ENCODE results near the gene GJA9.

The GJA9 gene

GRCh38 chr1:38905985-38906384, 24.6 kb upstream of the GJA9 start:
- TF ChIP-seq CTBP1 (IDR thresholded peaks at IDR 0.05; ENCODE audit: borderline replicate concordance) (no peak), ARNT (IDR thresholded peaks at IDR 0.05) (no peak), SP1 (IDR thresholded peaks at IDR 0.05) (no peak), FOXM1 (IDR thresholded peaks at IDR 0.05; ENCODE audit: borderline replicate concordance) (no peak)
- DNase-seq (ENCODE audit: extremely low spot score) = no peak
- POLR2A ChIA-PET = no interaction called here
- CTCF ChIA-PET = no interaction called here

DNA sequence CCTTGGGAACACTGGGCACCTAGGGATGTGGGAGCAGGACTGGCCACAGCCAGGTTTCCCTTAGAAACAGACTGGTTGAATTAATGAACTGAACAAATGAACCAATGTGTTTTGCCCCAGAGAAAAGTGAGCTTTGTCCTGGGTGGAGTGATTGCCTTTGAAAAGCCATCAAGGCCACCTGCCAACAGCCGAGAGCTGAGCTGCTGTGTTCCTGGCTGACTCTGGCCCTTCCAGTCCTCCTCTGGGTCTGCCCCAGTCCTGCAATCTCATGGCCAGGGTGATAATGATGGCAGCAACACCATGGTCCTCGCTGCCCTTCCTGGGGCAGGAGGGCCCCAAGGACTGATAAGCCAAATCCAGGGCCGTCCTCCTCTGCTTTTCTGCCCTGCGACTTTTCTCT, 18.2 kb upstream of the GJA9 start:
- POLR2A ChIA-PET = no interaction called here
- no peak for DNase-seq (ENCODE audit: extremely low spot score)
- CTCF ChIA-PET = no interaction called here
- TF ChIP-seq FOXM1 (IDR thresholded peaks at IDR 0.05; ENCODE audit: borderline replicate concordance) = no peak
- TF ChIP-seq ELF4 (IDR thresholded peaks at IDR 0.05) = no peak
- TF ChIP-seq CTBP1 (IDR thresholded peaks at IDR 0.05; ENCODE audit: borderline replicate concordance) = no peak
- TF ChIP-seq ARNT (IDR thresholded peaks at IDR 0.05) = no peak
- no peak for TF ChIP-seq BHLHE40 (IDR thresholded peaks at IDR 0.05; ENCODE audit: borderline replicate concordance)

DNA sequence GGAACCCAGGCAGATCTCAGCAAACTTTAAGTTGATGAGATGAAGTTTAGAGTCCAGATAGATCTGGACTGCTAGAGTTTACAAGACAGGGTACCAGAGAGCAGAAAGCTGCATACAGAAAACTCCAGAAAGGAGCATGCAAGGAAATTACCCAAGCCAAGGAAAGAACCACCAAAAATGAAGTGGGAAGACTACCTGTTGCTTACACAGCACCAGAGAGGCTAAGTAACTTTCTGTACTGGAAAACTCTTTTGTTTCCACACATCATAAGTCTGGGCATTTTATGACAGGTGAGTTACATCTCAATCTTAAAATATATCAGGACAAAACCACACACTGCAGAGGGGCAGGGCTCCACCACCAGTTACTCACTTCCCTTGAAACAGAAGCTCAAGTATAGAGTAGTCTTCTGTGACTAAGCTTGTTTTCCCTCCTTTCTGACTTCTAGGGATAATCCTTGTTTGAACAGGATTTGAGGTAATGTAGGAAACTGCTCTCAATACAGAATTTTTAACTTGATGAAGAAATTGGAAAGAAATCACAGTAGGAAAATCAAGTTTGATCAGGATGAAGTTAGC, 17.4 kb upstream of the GJA9 start:
- CTCF ChIA-PET = no interaction called here
- POLR2A ChIA-PET = no interaction called here

GRCh38 chr1:38896169-38896568, 14.8 kb upstream of the GJA9 start:
- no peak for TF ChIP-seq FOXA1 (IDR thresholded peaks at IDR 0.05)
- TF ChIP-seq, protein P1, sequence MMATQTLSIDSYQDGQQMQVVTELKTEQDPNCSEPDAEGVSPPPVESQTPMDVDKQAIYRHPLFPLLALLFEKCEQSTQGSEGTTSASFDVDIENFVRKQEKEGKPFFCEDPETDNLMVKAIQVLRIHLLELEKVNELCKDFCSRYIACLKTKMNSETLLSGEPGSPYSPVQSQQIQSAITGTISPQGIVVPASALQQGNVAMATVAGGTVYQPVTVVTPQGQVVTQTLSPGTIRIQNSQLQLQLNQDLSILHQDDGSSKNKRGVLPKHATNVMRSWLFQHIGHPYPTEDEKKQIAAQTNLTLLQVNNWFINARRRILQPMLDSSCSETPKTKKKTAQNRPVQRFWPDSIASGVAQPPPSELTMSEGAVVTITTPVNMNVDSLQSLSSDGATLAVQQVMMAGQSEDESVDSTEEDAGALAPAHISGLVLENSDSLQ (IDR thresholded peaks at IDR 0.05) = no peak
- TF ChIP-seq FOXK2 (IDR thresholded peaks at IDR 0.05) = no peak
- TF ChIP-seq CTBP1 (IDR thresholded peaks at IDR 0.05; ENCODE audit: borderline replicate concordance) = no peak
- no peak for TF ChIP-seq L3MBTL2 (conservative IDR thresholded peaks at IDR 0.05)
- TF ChIP-seq ELF4 (IDR thresholded peaks at IDR 0.05) = no peak
- ChIA-PET POLR2A (no interaction called here), CTCF (no interaction called here)
- DNase-seq (ENCODE audit: extremely low spot score) = no peak

More for the DNA sequence above, 17.4 kb upstream of the GJA9 start:
- no peak for DNase-seq (ENCODE audit: extremely low spot score)
- TF ChIP-seq ARNT (IDR thresholded peaks at IDR 0.05) = no peak
- TF ChIP-seq SUZ12 (IDR thresholded peaks at IDR 0.05) = no peak
- no peak for TF ChIP-seq FOXK2 (IDR thresholded peaks at IDR 0.05)
- TF ChIP-seq SP1 (IDR thresholded peaks at IDR 0.05) = no peak
- TF ChIP-seq ELF4 (IDR thresholded peaks at IDR 0.05) = no peak
- TF ChIP-seq BHLHE40 (IDR thresholded peaks at IDR 0.05; ENCODE audit: borderline replicate concordance) = no peak
- no peak for TF ChIP-seq L3MBTL2 (conservative IDR thresholded peaks at IDR 0.05)
- TF ChIP-seq, protein P1 (IDR thresholded peaks at IDR 0.05) = no peak

- no peak for DNase-seq (ENCODE audit: extremely low spot score)
- POLR2A ChIA-PET = interaction anchor here (0.9 kb wide), 1 partner anchor 20 kb away, joined by 3 read pairs; no protein-coding TSS in a partner anchor
- CTCF ChIA-PET = no interaction called here
- TF ChIP-seq, protein P1 (IDR thresholded peaks at IDR 0.05) = no peak
- TF ChIP-seq L3MBTL2 (conservative IDR thresholded peaks at IDR 0.05) (no peak), FOXM1 (IDR thresholded peaks at IDR 0.05; ENCODE audit: borderline replicate concordance) (no peak), BHLHE40 (IDR thresholded peaks at IDR 0.05; ENCODE audit: borderline replicate concordance) (no peak)
These were observed 11.6 kb upstream of the GJA9 start for GRCh38 chr1:38892976-38893375.

GRCh38 chr1:38891753-38892152, 10.4 kb upstream of the GJA9 start:
- peak; percentile 31 for DNase-seq (ENCODE audit: extremely low spot score)
- TF ChIP-seq NFRKB (IDR thresholded peaks at IDR 0.05) (no peak), CTBP1 (IDR thresholded peaks at IDR 0.05; ENCODE audit: borderline replicate concordance) (no peak), TARDBP (IDR thresholded peaks at IDR 0.05) (no peak), ARNT (IDR thresholded peaks at IDR 0.05) (no peak), FOXK2 (IDR thresholded peaks at IDR 0.05) (no peak), SUZ12 (IDR thresholded peaks at IDR 0.05) (no peak), LEF1 (IDR thresholded peaks at IDR 0.05; ENCODE audit: borderline replicate concordance) (no peak), FOXA1 (IDR thresholded peaks at IDR 0.05) (no peak), SP1 (IDR thresholded peaks at IDR 0.05) (no peak), ZNF384 (IDR thresholded peaks at IDR 0.05) (no peak), L3MBTL2 (conservative IDR thresholded peaks at IDR 0.05) (no peak), FOXM1 (IDR thresholded peaks at IDR 0.05; ENCODE audit: borderline replicate concordance) (no peak), BHLHE40 (IDR thresholded peaks at IDR 0.05; ENCODE audit: borderline replicate concordance) (no peak), ELF4 (IDR thresholded peaks at IDR 0.05) (no peak)
- TF ChIP-seq, protein P1 (IDR thresholded peaks at IDR 0.05) = no peak
- ChIA-PET POLR2A (interaction anchor here (0.9 kb wide), 1 partner anchor 19 kb away, joined by 3 read pairs; no protein-coding TSS in a partner anchor), CTCF (no interaction called here)

GRCh38 chr1:38889589-38889988, 8.2 kb upstream of the GJA9 start:
- ChIA-PET POLR2A (no interaction called here), CTCF (no interaction called here)
- TF ChIP-seq HDGF (IDR thresholded peaks at IDR 0.05; ENCODE audit: borderline replicate concordance) (no peak), FOXM1 (IDR thresholded peaks at IDR 0.05; ENCODE audit: borderline replicate concordance) (no peak), TARDBP (IDR thresholded peaks at IDR 0.05) (no peak), BHLHE40 (IDR thresholded peaks at IDR 0.05; ENCODE audit: borderline replicate concordance) (no peak), ELF4 (IDR thresholded peaks at IDR 0.05) (no peak), SP1 (IDR thresholded peaks at IDR 0.05) (no peak), L3MBTL2 (conservative IDR thresholded peaks at IDR 0.05) (no peak)
- DNase-seq (ENCODE audit: extremely low spot score) = no peak

Measured in HEK293T (cell line).